ENCODE measurements around the gene SUMF1.
A peak's percentile ranks its signal among the peaks of the same experiment; 100 is the strongest.

Gene SUMF1

GRCh38 chr3:4373669-4374068 lies 93.4 kb downstream of the SUMF1 start:
- H3K27ac Mint-ChIP-seq, result no peak overlapping the region
- H3K36me3 Mint-ChIP-seq, result no peaks in the 10 kb centered on the region
- ATAC-seq (no peak), DNase-seq (ENCODE audit: low spot score in 2 of 2) (no peak)
- H3K4me3 Mint-ChIP-seq, result no peak overlapping the region
- H3K4me1 Mint-ChIP-seq, result no peaks in the 10 kb centered on the region
- peaks cover 4% of the 10 kb centered on the region for H3K9me3 Mint-ChIP-seq

GRCh38 chr3:4362523-4362922 lies 104.5 kb downstream of the SUMF1 start:
- H3K4me3 Mint-ChIP-seq, result no peak overlapping the region
- H3K36me3 Mint-ChIP-seq, result no peaks in the 10 kb centered on the region
- H3K27ac Mint-ChIP-seq, result no peak overlapping the region
- DNase-seq (ENCODE audit: low spot score in 2 of 2) (no peak), ATAC-seq (no peak)
- no peaks in the 10 kb centered on the region for H3K9me3 Mint-ChIP-seq
- no peaks in the 10 kb centered on the region for H3K4me1 Mint-ChIP-seq

GRCh38 chr3:4360817-4361216 lies 106.3 kb downstream of the SUMF1 start:
- DNase-seq (ENCODE audit: low spot score in 2 of 2) (no peak), ATAC-seq (no peak)

GRCh38 chr3:4359805-4360502 lies 107.1 kb downstream of the SUMF1 start:
- H3K27ac Mint-ChIP-seq, result no peak overlapping the region
- H3K9me3 Mint-ChIP-seq, result no peaks in the 10 kb centered on the region
- H3K36me3 Mint-ChIP-seq, result no peaks in the 10 kb centered on the region
- DNase-seq (ENCODE audit: low spot score in 2 of 2), result no peak
- no peaks in the 10 kb centered on the region for H3K4me1 Mint-ChIP-seq
- ATAC-seq, result no peak
- no peak overlapping the region for H3K4me3 Mint-ChIP-seq

More at GRCh38 chr3:4360817-4361216, 106.3 kb downstream of the SUMF1 start:
- H3K4me1 Mint-ChIP-seq, result no peaks in the 10 kb centered on the region
- no peaks in the 10 kb centered on the region for H3K36me3 Mint-ChIP-seq
- H3K27ac Mint-ChIP-seq, result no peak overlapping the region
- H3K4me3 Mint-ChIP-seq, result no peak overlapping the region
- no peaks in the 10 kb centered on the region for H3K9me3 Mint-ChIP-seq

GRCh38 chr3:4358273-4358672 lies 108.8 kb downstream of the SUMF1 start:
- ATAC-seq, result no peak
- H3K4me1 Mint-ChIP-seq, result no peaks in the 10 kb centered on the region

GRCh38 chr3:4356546-4357410 lies 110.3 kb downstream of the SUMF1 start:
- Mint-ChIP-seq H3K4me3 (no peak overlapping the region), H3K4me1 (peaks cover 11% of the 10 kb centered on the region), H3K27ac (no peak overlapping the region), H3K9me3 (no peaks in the 10 kb centered on the region), H3K36me3 (no peaks in the 10 kb centered on the region)
- no peak for DNase-seq (ENCODE audit: low spot score in 2 of 2)
- ATAC-seq, result no peak

More at GRCh38 chr3:4358273-4358672, 108.8 kb downstream of the SUMF1 start:
- Mint-ChIP-seq H3K27ac (peak overlapping the region; percentile 43), H3K36me3 (no peaks in the 10 kb centered on the region), H3K4me3 (no peak overlapping the region), H3K9me3 (no peaks in the 10 kb centered on the region)
- DNase-seq (ENCODE audit: low spot score in 2 of 2), result no peak

- Mint-ChIP-seq H3K4me1 (peaks cover 16% of the 10 kb centered on the region), H3K9me3 (no peaks in the 10 kb centered on the region), H3K27ac (no peak overlapping the region), H3K4me3 (no peak overlapping the region), H3K36me3 (no peaks in the 10 kb centered on the region)
- no peak for DNase-seq (ENCODE audit: low spot score in 2 of 2)
- no peak for ATAC-seq
Observed at GRCh38 chr3:4356220-4356540, 110.9 kb downstream of the SUMF1 start.

- H3K4me3 Mint-ChIP-seq, result no peak overlapping the region
- DNase-seq (ENCODE audit: low spot score in 2 of 2) (no peak), ATAC-seq (no peak)
- peaks cover 21% of the 10 kb centered on the region for H3K4me1 Mint-ChIP-seq
- H3K36me3 Mint-ChIP-seq, result peaks cover 5% of the 10 kb centered on the region
- H3K9me3 Mint-ChIP-seq, result no peaks in the 10 kb centered on the region
- no peak overlapping the region for H3K27ac Mint-ChIP-seq
Observed at GRCh38 chr3:4355401-4356219, 111.5 kb downstream of the SUMF1 start.

- DNase-seq (ENCODE audit: low spot score in 2 of 2) (no peak), ATAC-seq (no peak)
- H3K36me3 Mint-ChIP-seq, result peaks cover 6% of the 10 kb centered on the region
- peak overlapping the region; percentile 67 for H3K4me3 Mint-ChIP-seq
- H3K9me3 Mint-ChIP-seq, result no peaks in the 10 kb centered on the region
- H3K4me1 Mint-ChIP-seq, result peaks cover 23% of the 10 kb centered on the region
- peak overlapping the region; percentile 93 for H3K27ac Mint-ChIP-seq
Observed at GRCh38 chr3:4351872-4352271, 115.2 kb downstream of the SUMF1 start.

GRCh38 chr3:4351164-4351855 lies 115.8 kb downstream of the SUMF1 start:
- DNase-seq (ENCODE audit: low spot score in 2 of 2) (peak; percentile 21 to 71), ATAC-seq (peak; percentile 97)
- Mint-ChIP-seq H3K4me3 (peak overlapping the region; percentile 67), H3K4me1 (peaks cover 23% of the 10 kb centered on the region), H3K36me3 (peaks cover 6% of the 10 kb centered on the region), H3K9me3 (no peaks in the 10 kb centered on the region), H3K27ac (peak overlapping the region; percentile 93)

- ATAC-seq (peak; percentile 68), DNase-seq (ENCODE audit: low spot score in 2 of 2) (peak; percentile 25 to 67)
- peaks cover 26% of the 10 kb centered on the region for H3K4me1 Mint-ChIP-seq
- peaks cover 6% of the 10 kb centered on the region for H3K36me3 Mint-ChIP-seq
- H3K9me3 Mint-ChIP-seq, result no peaks in the 10 kb centered on the region
- H3K4me3 Mint-ChIP-seq, result peak overlapping the region; percentile 67
- H3K27ac Mint-ChIP-seq, result peak overlapping the region; percentile 93
Observed at GRCh38 chr3:4350789-4351163, 116.3 kb downstream of the SUMF1 start.

GRCh38 chr3:4343258-4343657 lies 123.8 kb downstream of the SUMF1 start:
- DNase-seq (ENCODE audit: low spot score in 2 of 2) (no peak), ATAC-seq (no peak)
- Mint-ChIP-seq H3K27ac (no peak overlapping the region), H3K4me1 (peaks cover 7% of the 10 kb centered on the region), H3K36me3 (no peaks in the 10 kb centered on the region), H3K9me3 (no peaks in the 10 kb centered on the region), H3K4me3 (no peak overlapping the region)

- Mint-ChIP-seq H3K4me3 (no peak overlapping the region), H3K4me1 (peaks cover 7% of the 10 kb centered on the region), H3K9me3 (no peaks in the 10 kb centered on the region), H3K27ac (no peak overlapping the region), H3K36me3 (no peaks in the 10 kb centered on the region)
- ATAC-seq (no peak), DNase-seq (ENCODE audit: low spot score in 2 of 2) (no peak)
Observed at GRCh38 chr3:4341336-4341675, 125.8 kb downstream of the SUMF1 start.

GRCh38 chr3:4340411-4341335 lies 126.4 kb downstream of the SUMF1 start:
- ATAC-seq, result no peak
- DNase-seq (ENCODE audit: low spot score in 2 of 2), result no peak
- Mint-ChIP-seq H3K4me1 (peaks cover 3% of the 10 kb centered on the region), H3K9me3 (no peaks in the 10 kb centered on the region), H3K27ac (no peak overlapping the region), H3K4me3 (no peak overlapping the region), H3K36me3 (no peaks in the 10 kb centered on the region)

Data from stimulated activated effector memory CD8-positive, alpha-beta T cell treated with anti-CD3 and anti-CD28 coated beads, Interleukin-12 subunit alpha, Interleukin-12 subunit beta, amount 100 ng/mL, for 72 hours (primary cell).